Caco-2 (cell line): ENCODE results near the gene SRPK2. TPM values are rescaled to one million over a fixed set of nuclear protein-coding genes. Genes with fewer than 3 reads are reported as not detected.
A peak's percentile ranks its signal among the peaks of the same experiment; 100 is the strongest.

Source experiments
- BruUV-seq: library from RNA; stranded (reverse); fragments of 400-500 nt; replicated peaks from 2 replicates; lab custom pipeline; 2021; lab: Mats Ljungman, UMichigan
- CTCF ChIA-PET: fragments of 300-600 bp; sonication (Branson Sonifier 250); formaldehyde crosslinking; loops from one replicate; lab custom pipeline; 2022; ENCODE audit warnings: antibody characterized with exemption; lab: Charles Lee
- POLR2A ChIA-PET: fragments of 300-600 bp; sonication (Branson Sonifier 250); formaldehyde crosslinking; loops from one replicate; lab custom pipeline; 2022; ENCODE audit warnings: antibody characterized with exemption; lab: Charles Lee
- DNase-seq, 2 experiments: peaks; one replicate each; pipeline versions ENCODE4 v3.0.0 to v3.0.0-alpha.2; 2020 to 2022
- H3K27me3 ChIP-seq: replicated peaks from 2 replicates; pipeline ENCODE4 v1.6.0; 2011; ENCODE audit warnings: low read length; ENCODE audit not compliant: control insufficient read depth, insufficient read depth
- H3K36me3 ChIP-seq: 2 replicates; pipeline ENCODE4 v1.5.1; 2011; ENCODE audit warnings: low read length; ENCODE audit not compliant: control insufficient read depth, insufficient read depth
- H3K4me1 ChIP-seq: fragments of 250-450 bp; sonication (Bioruptor Pico); 2 replicates; pipeline ENCODE4 v1.5.1; 2020; ENCODE audit warnings: mild to moderate bottlenecking
- H3K4me3 ChIP-seq: 2 replicates; pipeline ENCODE4 v1.5.1; 2011; ENCODE audit warnings: low read depth, mild to moderate bottlenecking, control low read depth, low read length
- H3K9me3 ChIP-seq: fragments of 250-450 bp; sonication (Bioruptor Pico); 2 replicates; pipeline ENCODE4 v1.5.1; 2020; ENCODE audit warnings: mild to moderate bottlenecking, moderate library complexity
- H3K27ac Mint-ChIP-seq: one replicate; pipeline ENCODE4 v1.8.0; 2022; ENCODE audit warnings: mixed read lengths; ENCODE audit not compliant: unreplicated experiment
- H3K27me3 Mint-ChIP-seq: one replicate; pipeline ENCODE4 v1.8.0; 2022; ENCODE audit warnings: mixed read lengths; ENCODE audit not compliant: insufficient read depth, unreplicated experiment
- H3K36me3 Mint-ChIP-seq: one replicate; pipeline ENCODE4 v1.8.0; 2022; ENCODE audit warnings: mild to moderate bottlenecking, mixed read lengths; ENCODE audit not compliant: insufficient read depth, unreplicated experiment
- H3K4me1 Mint-ChIP-seq: one replicate; pipeline ENCODE4 v1.8.0; 2022; ENCODE audit warnings: low read depth, mixed read lengths; ENCODE audit not compliant: unreplicated experiment
- H3K4me3 Mint-ChIP-seq: one replicate; pipeline ENCODE4 v1.8.0; 2022; ENCODE audit warnings: mild to moderate bottlenecking, moderate library complexity, mixed read lengths; ENCODE audit not compliant: unreplicated experiment
- H3K9me3 Mint-ChIP-seq: one replicate; pipeline ENCODE4 v1.8.0; 2022; ENCODE audit warnings: mixed read lengths; ENCODE audit not compliant: unreplicated experiment
- CTCF ChIP-seq, 2 experiments: fragments of 200-600 bp in 1 of 2; IDR thresholded peaks; 1 replicate in 1 of 2; 2 replicates in 1 of 2; pipeline versions ENCODE4 v1.5.1 to v1.8.0; 2011 to 2022; ENCODE audit warnings: antibody characterized with exemption in 1 of 2, control low read depth in 1 of 2, inconsistent platforms in 1 of 2, low read depth in 1 of 2, low read length in 1 of 2, mild to moderate bottlenecking in 1 of 2, moderate library complexity in 1 of 2; ENCODE audit not compliant: insufficient read depth in 1 of 2, severe bottlenecking in 1 of 2, unreplicated experiment in 1 of 2
- intact Hi-C: fragments of 100-400 bp; cut with micrococcal nuclease; formaldehyde crosslinking; loops from one replicate; pipeline ENCODE4 v1.10.0; 2022; ENCODE audit not compliant: unreplicated experiment
- total RNA-seq: library from RNA; stranded (reverse); gene quantifications from 2 replicates; pipeline ENCODE4 v1.2.3, GENCODE V29; 2022

The SRPK2 gene
- total RNA-seq, 1 experiment from 2014 or later: 39.9 TPM

- no peaks in the 10 kb centered on the region for H3K27me3 Mint-ChIP-seq
- BruUV-seq: no TSS peak
- DNase-seq: no peak
- H3K27ac Mint-ChIP-seq: no peak overlapping the region
- H3K9me3 ChIP-seq: no peaks in the 10 kb centered on the region
- no peak overlapping the region for H3K4me3 ChIP-seq
- intact Hi-C loops: no loop called here
- no peak overlapping the region for H3K4me3 Mint-ChIP-seq
- no peaks in the 10 kb centered on the region for H3K36me3 ChIP-seq
- no peak for TF ChIP-seq CTCF (IDR thresholded peaks at IDR 0.05; ENCODE audit: insufficient read depth in 1 of 2, low read depth in 1 of 2, low read length in 1 of 2, severe bottlenecking in 1 of 2, unreplicated experiment in 1 of 2)
- peaks cover 8% of the 10 kb centered on the region for H3K4me1 Mint-ChIP-seq
- H3K27me3 ChIP-seq: no peaks in the 10 kb centered on the region
- H3K4me1 ChIP-seq: no peaks in the 10 kb centered on the region
- H3K36me3 Mint-ChIP-seq: no peaks in the 10 kb centered on the region
- H3K9me3 Mint-ChIP-seq: no peaks in the 10 kb centered on the region
- ChIA-PET POLR2A (no interaction called here), CTCF (no interaction called here)
Measured at GRCh38 chr7:105230486-105230885, 158.2 kb downstream of the SRPK2 start.

- Mint-ChIP-seq H3K9me3 (no peaks in the 10 kb centered on the region), H3K36me3 (no peaks in the 10 kb centered on the region), H3K27ac (no peak overlapping the region), H3K4me3 (no peak overlapping the region), H3K27me3 (no peaks in the 10 kb centered on the region), H3K4me1 (peaks cover 8% of the 10 kb centered on the region)
- ChIA-PET CTCF (interaction anchor here (0.6 kb wide), 1 partner anchor 302 kb away, joined by 4 read pairs; no protein-coding TSS in a partner anchor), POLR2A (no interaction called here)
- H3K4me1 ChIP-seq: no peaks in the 10 kb centered on the region
- H3K27me3 ChIP-seq: no peaks in the 10 kb centered on the region
- intact Hi-C loops: no loop called here
- no peaks in the 10 kb centered on the region for H3K36me3 ChIP-seq
- H3K9me3 ChIP-seq: no peaks in the 10 kb centered on the region
- H3K4me3 ChIP-seq: no peak overlapping the region
- no peak for TF ChIP-seq CTCF (IDR thresholded peaks at IDR 0.05; ENCODE audit: insufficient read depth in 1 of 2, low read depth in 1 of 2, low read length in 1 of 2, severe bottlenecking in 1 of 2, unreplicated experiment in 1 of 2)
- DNase-seq: no peak
- BruUV-seq: no TSS peak
Measured at GRCh38 chr7:105229641-105230040, 159.1 kb downstream of the SRPK2 start.

DNA sequence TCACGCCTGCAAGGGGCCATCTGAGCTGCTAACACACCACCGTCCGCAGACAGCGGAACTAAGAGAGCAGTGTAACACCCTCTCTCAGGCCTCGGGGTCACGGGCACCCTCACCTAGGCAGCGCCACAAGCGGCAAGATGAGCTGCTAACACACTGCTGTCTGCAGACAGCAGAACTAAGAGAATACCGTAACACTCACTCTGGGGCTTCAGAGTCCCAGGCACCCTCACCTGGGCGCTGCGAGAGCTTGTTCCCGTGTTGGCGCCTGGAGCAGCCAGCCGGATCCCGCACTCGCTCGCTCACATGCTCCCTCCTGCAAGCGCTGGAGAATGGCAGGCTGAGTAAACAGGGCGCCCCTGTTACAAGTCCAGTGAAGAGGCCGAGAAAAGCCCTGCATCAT, 160.2 kb downstream of the SRPK2 start:
- no TSS peak for BruUV-seq
- DNase-seq: no peak
- Histone ChIP-seq H3K4me3 (no peak overlapping the region), H3K4me1 (no peaks in the 10 kb centered on the region), H3K27me3 (no peaks in the 10 kb centered on the region), H3K9me3 (no peaks in the 10 kb centered on the region), H3K36me3 (no peaks in the 10 kb centered on the region)
- H3K9me3 Mint-ChIP-seq: no peaks in the 10 kb centered on the region
- H3K27ac Mint-ChIP-seq: peak overlapping the region; percentile 32
- H3K27me3 Mint-ChIP-seq: no peaks in the 10 kb centered on the region
- intact Hi-C loops: no loop called here
- no peak overlapping the region for H3K4me3 Mint-ChIP-seq
- peaks cover 9% of the 10 kb centered on the region for H3K4me1 Mint-ChIP-seq
- ChIA-PET CTCF (no interaction called here), POLR2A (no interaction called here)
- no peak for TF ChIP-seq CTCF (IDR thresholded peaks at IDR 0.05; ENCODE audit: insufficient read depth in 1 of 2, low read depth in 1 of 2, low read length in 1 of 2, severe bottlenecking in 1 of 2, unreplicated experiment in 1 of 2)
- no peaks in the 10 kb centered on the region for H3K36me3 Mint-ChIP-seq
